T-helper 2 cell treated with Interferon-gamma antibody and Interleukin-4, amounts not matched to agents 5 μg/mL and 100 μg/mL, for 36 hours (primary cell): ENCODE data around the gene SAFB.
"Not testable (repeated sequence)": the region's sequence is repeated elsewhere in the genome, so short reads cannot be mapped to it uniquely, and the experiment has no call there.

Experiments
- DNase-seq: peaks from one replicate; pipeline ENCODE4 v3.0.0; 2021; ENCODE audit warnings: low spot score
- H3K27ac Mint-ChIP-seq: one replicate; pipeline ENCODE4 v1.8.0; 2021; ENCODE audit warnings: mild to moderate bottlenecking, mixed read lengths
- H3K27me3 Mint-ChIP-seq: one replicate; pipeline ENCODE4 v1.8.0; 2021; ENCODE audit warnings: low read depth, mixed read lengths
- H3K36me3 Mint-ChIP-seq: one replicate; pipeline ENCODE4 v1.8.0; 2021; ENCODE audit warnings: low read depth, mixed read lengths
- H3K4me1 Mint-ChIP-seq: one replicate; pipeline ENCODE4 v1.8.0; 2021; ENCODE audit warnings: low read depth, mixed read lengths
- H3K4me3 Mint-ChIP-seq: one replicate; pipeline ENCODE4 v1.8.0; 2022; ENCODE audit warnings: mild to moderate bottlenecking, moderate library complexity, mixed read lengths
- H3K9me3 Mint-ChIP-seq: one replicate; pipeline ENCODE4 v1.8.0; 2021; ENCODE audit warnings: mixed read lengths

SAFB gene

GRCh38 chr19:5694167-5694955, 71.5 kb downstream of the SAFB start:
- Mint-ChIP-seq H3K27me3 (no peaks in the 10 kb centered on the region), H3K9me3 (no peaks in the 10 kb centered on the region), H3K4me3 (no peak overlapping the region), H3K4me1 (peaks cover 10% of the 10 kb centered on the region), H3K27ac (peak overlapping the region; percentile 65), H3K36me3 (peaks cover 40% of the 10 kb centered on the region)
- no peak for DNase-seq

GRCh38 chr19:5694956-5695648, 72.2 kb downstream of the SAFB start:
- Mint-ChIP-seq H3K4me1 (peaks cover 7% of the 10 kb centered on the region), H3K27me3 (no peaks in the 10 kb centered on the region), H3K9me3 (no peaks in the 10 kb centered on the region), H3K4me3 (no peak overlapping the region), H3K27ac (no peak overlapping the region), H3K36me3 (peaks cover 40% of the 10 kb centered on the region)
- DNase-seq: no peak

GRCh38 chr19:5695649-5696195, 72.8 kb downstream of the SAFB start:
- Mint-ChIP-seq H3K4me3 (no peak overlapping the region), H3K9me3 (no peaks in the 10 kb centered on the region), H3K27me3 (no peaks in the 10 kb centered on the region), H3K4me1 (peaks cover 4% of the 10 kb centered on the region), H3K36me3 (peaks cover 39% of the 10 kb centered on the region), H3K27ac (no peak overlapping the region)
- DNase-seq: no peak

GRCh38 chr19:5696196-5697021, 73.5 kb downstream of the SAFB start:
- Mint-ChIP-seq H3K36me3 (peaks cover 39% of the 10 kb centered on the region), H3K27ac (no peak overlapping the region), H3K4me1 (peaks cover 3% of the 10 kb centered on the region), H3K27me3 (no peaks in the 10 kb centered on the region), H3K9me3 (no peaks in the 10 kb centered on the region), H3K4me3 (no peak overlapping the region)
- no peak for DNase-seq

GRCh38 chr19:5697022-5697889, 74.4 kb downstream of the SAFB start:
- Mint-ChIP-seq H3K9me3 (no peaks in the 10 kb centered on the region), H3K4me3 (no peak overlapping the region), H3K4me1 (peaks cover 3% of the 10 kb centered on the region), H3K27me3 (no peaks in the 10 kb centered on the region), H3K36me3 (peaks cover 38% of the 10 kb centered on the region), H3K27ac (no peak overlapping the region)
- DNase-seq: no peak

GRCh38 chr19:5697890-5698634, 75.2 kb downstream of the SAFB start:
- no peak overlapping the region for H3K4me3 Mint-ChIP-seq
- no peak for DNase-seq
- no peak overlapping the region for H3K27ac Mint-ChIP-seq
- no peaks in the 10 kb centered on the region for H3K9me3 Mint-ChIP-seq
- no peaks in the 10 kb centered on the region for H3K4me1 Mint-ChIP-seq
- H3K27me3 Mint-ChIP-seq: no peaks in the 10 kb centered on the region
- peaks cover 31% of the 10 kb centered on the region for H3K36me3 Mint-ChIP-seq

GRCh38 chr19:5698635-5699422, 75.9 kb downstream of the SAFB start:
- H3K4me1 Mint-ChIP-seq: no peaks in the 10 kb centered on the region
- H3K4me3 Mint-ChIP-seq: no peak overlapping the region
- H3K36me3 Mint-ChIP-seq: peaks cover 34% of the 10 kb centered on the region
- H3K9me3 Mint-ChIP-seq: no peaks in the 10 kb centered on the region
- no peaks in the 10 kb centered on the region for H3K27me3 Mint-ChIP-seq
- H3K27ac Mint-ChIP-seq: no peak overlapping the region
- DNase-seq: no peak

GRCh38 chr19:5700455-5701092, 77.7 kb downstream of the SAFB start:
- H3K4me3 Mint-ChIP-seq: no peak overlapping the region
- DNase-seq: no peak
- H3K4me1 Mint-ChIP-seq: no peaks in the 10 kb centered on the region
- peaks cover 29% of the 10 kb centered on the region for H3K36me3 Mint-ChIP-seq
- H3K27me3 Mint-ChIP-seq: no peaks in the 10 kb centered on the region
- H3K27ac Mint-ChIP-seq: no peak overlapping the region
- H3K9me3 Mint-ChIP-seq: no peaks in the 10 kb centered on the region

- not testable (repeated sequence) for H3K9me3 Mint-ChIP-seq, DNase-seq, H3K27me3 Mint-ChIP-seq, H3K4me3 Mint-ChIP-seq, H3K27ac Mint-ChIP-seq, H3K4me1 Mint-ChIP-seq
- H3K36me3 Mint-ChIP-seq: peaks cover 30% of the 10 kb centered on the region
Observed at GRCh38 chr19:5702053-5702410, 79.1 kb downstream of the SAFB start.

GRCh38 chr19:5703819-5704818, 81.2 kb downstream of the SAFB start:
- no peak overlapping the region for H3K4me3 Mint-ChIP-seq
- no peak overlapping the region for H3K27ac Mint-ChIP-seq
- no peak for DNase-seq
- peaks cover 27% of the 10 kb centered on the region for H3K36me3 Mint-ChIP-seq
- H3K27me3 Mint-ChIP-seq: no peaks in the 10 kb centered on the region
- no peaks in the 10 kb centered on the region for H3K4me1 Mint-ChIP-seq
- no peaks in the 10 kb centered on the region for H3K9me3 Mint-ChIP-seq

GRCh38 chr19:5705552-5705951, 82.7 kb downstream of the SAFB start:
- no peak overlapping the region for H3K27ac Mint-ChIP-seq
- H3K4me1 Mint-ChIP-seq: no peaks in the 10 kb centered on the region
- DNase-seq: no peak
- no peaks in the 10 kb centered on the region for H3K9me3 Mint-ChIP-seq
- no peaks in the 10 kb centered on the region for H3K27me3 Mint-ChIP-seq
- peaks cover 28% of the 10 kb centered on the region for H3K36me3 Mint-ChIP-seq
- no peak overlapping the region for H3K4me3 Mint-ChIP-seq
